OCI-LY7 (cell line): Measurements from ENCODE around the gene GPATCH2L. TPM values are rescaled to one million over a fixed set of nuclear protein-coding genes. Genes with fewer than 3 reads are reported as not detected.

Experiments
- BruUV-seq: library from RNA; stranded (reverse); fragments of 400-500 nt; replicated peaks from 2 replicates; lab custom pipeline; 2021; lab: Mats Ljungman, UMichigan
- CTCF ChIA-PET: fragments of 300-600 bp; sonication (Branson Sonifier 250); formaldehyde crosslinking; loops from one replicate; lab custom pipeline; 2022; ENCODE audit warnings: antibody characterized with exemption; ENCODE audit not compliant: unreplicated experiment; lab: Charles Lee
- POLR2A ChIA-PET: fragments of 300-600 bp; sonication (Branson Sonifier 250); formaldehyde crosslinking; loops from one replicate; lab custom pipeline; 2022; ENCODE audit warnings: antibody characterized with exemption; lab: Charles Lee
- DNase-seq: peaks from one replicate; pipeline ENCODE4 v3.0.0-alpha.2; 2015; ENCODE audit warnings: low spot score
- H2AFZ ChIP-seq: fragments of 200-600 bp; sonication (generic), shearing (Covaris generic); 2 replicates; pipeline ENCODE4 v1.6.1; 2014; ENCODE audit warnings: mild to moderate bottlenecking, antibody characterized with exemption, low read length, moderate library complexity
- H3K27ac ChIP-seq: fragments of 200-600 bp; sonication (generic); 2 replicates; pipeline ENCODE4 v1.5.1; 2014; ENCODE audit warnings: mixed run types, low read depth, mild to moderate bottlenecking, moderate library complexity, low read length, inconsistent platforms; ENCODE audit not compliant: poor library complexity, severe bottlenecking
- H3K36me3 ChIP-seq: fragments of 200-600 bp; sonication (generic); 2 replicates; pipeline ENCODE4 v1.6.1; 2014; ENCODE audit warnings: mild to moderate bottlenecking, antibody characterized with exemption, low read length, moderate library complexity, mixed read lengths; ENCODE audit not compliant: insufficient read depth
- H3K4me1 ChIP-seq: fragments of 200-600 bp; sonication (generic); 2 replicates; pipeline ENCODE4 v1.5.1; 2014; ENCODE audit warnings: mild to moderate bottlenecking, low read length; ENCODE audit not compliant: insufficient read depth, poor library complexity, severe bottlenecking
- H3K4me2 ChIP-seq: fragments of 200-600 bp; sonication (generic); 2 replicates; pipeline ENCODE4 v1.6.1; 2014; ENCODE audit warnings: mild to moderate bottlenecking, low read length
- H3K4me3 ChIP-seq: fragments of 200-600 bp; sonication (generic); 2 replicates; pipeline ENCODE4 v1.5.1; 2014; ENCODE audit warnings: mild to moderate bottlenecking, low read depth, low read length; ENCODE audit not compliant: poor library complexity, severe bottlenecking
- H3K79me2 ChIP-seq: fragments of 200-600 bp; sonication (generic); 2 replicates; pipeline ENCODE4 v1.6.1; 2016; ENCODE audit warnings: low read depth, mild to moderate bottlenecking, low read length, moderate library complexity, mixed read lengths; ENCODE audit not compliant: insufficient read depth
- H3K9me2 ChIP-seq: fragments of 200-600 bp; sonication (generic); 2 replicates; pipeline ENCODE4 v1.6.1; 2016; ENCODE audit warnings: mild to moderate bottlenecking, low read length, mixed read lengths; ENCODE audit not compliant: insufficient read depth
- H3K9me3 ChIP-seq: fragments of 200-600 bp; sonication (generic); 2 replicates; pipeline ENCODE4 v1.6.1; 2014; ENCODE audit warnings: mild to moderate bottlenecking, mixed run types, low read length, mixed read lengths
- H4K20me1 ChIP-seq: fragments of 200-600 bp; sonication (generic); 2 replicates; pipeline ENCODE4 v1.6.1; 2014; ENCODE audit warnings: mild to moderate bottlenecking, antibody characterized with exemption, low read length, moderate library complexity, mixed read lengths; ENCODE audit not compliant: insufficient read depth
- CTCF ChIP-seq: fragments of 200-600 bp; sonication (generic); conservative IDR thresholded peaks from 2 replicates; pipeline ENCODE4 v1.5.1; 2014; ENCODE audit warnings: mild to moderate bottlenecking, antibody characterized with exemption, low read length, moderate library complexity, mixed read lengths
- EZH2phosphoT487 ChIP-seq: fragments of 200-600 bp; sonication (generic); IDR thresholded peaks from 2 replicates; pipeline ENCODE4 v1.6.1; 2018; ENCODE audit warnings: low read depth, borderline replicate concordance, mild to moderate bottlenecking, mixed run types, antibody characterized with exemption, low read length, moderate library complexity, mixed read lengths
- intact Hi-C: fragments of 100-400 bp; cut with micrococcal nuclease; formaldehyde crosslinking; loops from one replicate; pipeline ENCODE4 v1.10.0; 2022; ENCODE audit not compliant: unreplicated experiment
- total RNA-seq, 2 experiments: library from RNA; depleted of rRNA in 1 of 2; stranded (reverse); fragments of >200 nt in 1 of 2; shearing (Covaris generic) in 1 of 2; gene quantifications; 2 replicates each; pipeline ENCODE4 v1.2.3, GENCODE V29; 2014 to 2022

GPATCH2L gene
- total RNA-seq, 2 experiments from 2014 or later = 41.9 to 59.0 TPM

GRCh38 chr14:76203086-76204001 lies 51.6 kb downstream of the GPATCH2L start:
- Histone ChIP-seq H3K9me2 (no peaks in the 10 kb centered on the region), H3K4me1 (no peaks in the 10 kb centered on the region), H3K36me3 (peaks cover 46% of the 10 kb centered on the region), H3K27ac (no peak overlapping the region), H3K4me3 (no peak overlapping the region), H3K79me2 (no peaks in the 10 kb centered on the region), H4K20me1 (no peaks in the 10 kb centered on the region), H3K9me3 (no peaks in the 10 kb centered on the region), H2AFZ (no peak overlapping the region), H3K4me2 (no peak overlapping the region)
- BruUV-seq = no TSS peak
- no peak for TF ChIP-seq EZH2phosphoT487
- no peak for TF ChIP-seq CTCF
- ChIA-PET CTCF (no interaction called here), POLR2A (no interaction called here)
- DNase-seq = no peak
- intact Hi-C loops = no loop called here

- Histone ChIP-seq H3K36me3 (peaks cover 33% of the 10 kb centered on the region), H3K27ac (no peak overlapping the region), H3K79me2 (no peaks in the 10 kb centered on the region), H3K9me2 (no peaks in the 10 kb centered on the region), H4K20me1 (no peaks in the 10 kb centered on the region), H3K4me3 (no peak overlapping the region), H2AFZ (no peak overlapping the region), H3K4me1 (no peaks in the 10 kb centered on the region), H3K9me3 (no peaks in the 10 kb centered on the region), H3K4me2 (no peak overlapping the region)
- ChIA-PET CTCF (no interaction called here), POLR2A (interaction anchor here (0.6 to 0.7 kb wide), 2 partner anchors 38 to 249 kb away, joined by 3 read pairs; no protein-coding TSS in a partner anchor)
- no peak for TF ChIP-seq EZH2phosphoT487
- no peak for TF ChIP-seq CTCF
- no TSS peak for BruUV-seq
- no peak for DNase-seq
- intact Hi-C loops = no loop called here
Measured at GRCh38 chr14:76204461-76205230, 52.9 kb downstream of the GPATCH2L start.
